ENCODE measurements around the gene PNPLA7. TPM values are rescaled to one million over a fixed set of nuclear protein-coding genes. Genes with fewer than 3 reads are reported as not detected.
"Not testable (repeated sequence)": the region's sequence is repeated elsewhere in the genome, so short reads cannot be mapped to it uniquely, and the experiment has no call there.

PNPLA7 gene
- total RNA-seq, 1 donor: 11.6 TPM

- DNase-seq (ENCODE audit: low read depth in 2 of 3, low spot score in 2 of 3): no peak
These were observed 6.8 kb downstream of the PNPLA7 start for GRCh38 chr9:137543237-137543963.

- no peak for DNase-seq (ENCODE audit: low read depth in 2 of 3, low spot score in 2 of 3)
These were observed 7.7 kb downstream of the PNPLA7 start for GRCh38 chr9:137542486-137542885.

- no peak for DNase-seq (ENCODE audit: low read depth in 2 of 3, low spot score in 2 of 3)
These were observed 9.7 kb downstream of the PNPLA7 start for GRCh38 chr9:137540536-137540935.

GRCh38 chr9:137538058-137538457 is 12.1 kb downstream of the PNPLA7 start:
- DNase-seq (ENCODE audit: low read depth in 2 of 3, low spot score in 2 of 3): no peak

GRCh38 chr9:137536594-137537131 is 13.5 kb downstream of the PNPLA7 start:
- DNase-seq (ENCODE audit: low read depth in 2 of 3, low spot score in 2 of 3): peak in 2 of 3 donors; percentile 43 to 80

- DNase-seq (ENCODE audit: low read depth in 2 of 3, low spot score in 2 of 3): no peak
These were observed 15.1 kb downstream of the PNPLA7 start for GRCh38 chr9:137535120-137535428.

GRCh38 chr9:137534256-137535119 is 15.7 kb downstream of the PNPLA7 start:
- peak in 2 of 3 donors; percentile 46 to 63 for DNase-seq (ENCODE audit: low read depth in 2 of 3, low spot score in 2 of 3)

GRCh38 chr9:137532891-137533468 is 17.2 kb downstream of the PNPLA7 start:
- DNase-seq (ENCODE audit: low read depth in 2 of 3, low spot score in 2 of 3): not testable (repeated sequence)

- no peak for DNase-seq (ENCODE audit: low read depth in 2 of 3, low spot score in 2 of 3)
These were observed 19.0 kb downstream of the PNPLA7 start for GRCh38 chr9:137531099-137531765.

GRCh38 chr9:137530331-137530730 is 19.9 kb downstream of the PNPLA7 start:
- no peak for DNase-seq (ENCODE audit: low read depth in 2 of 3, low spot score in 2 of 3)

- no peak for DNase-seq (ENCODE audit: low read depth in 2 of 3, low spot score in 2 of 3)
These were observed 25.3 kb downstream of the PNPLA7 start for GRCh38 chr9:137524981-137525317.

- no peak for DNase-seq (ENCODE audit: low read depth in 2 of 3, low spot score in 2 of 3)
These were observed 25.8 kb downstream of the PNPLA7 start for GRCh38 chr9:137524161-137524980.

GRCh38 chr9:137522746-137523455 is 27.3 kb downstream of the PNPLA7 start:
- no peak for DNase-seq (ENCODE audit: low read depth in 2 of 3, low spot score in 2 of 3)

GRCh38 chr9:137521405-137521985 is 28.7 kb downstream of the PNPLA7 start:
- no peak for DNase-seq (ENCODE audit: low read depth in 2 of 3, low spot score in 2 of 3)

- no peak for DNase-seq (ENCODE audit: low read depth in 2 of 3, low spot score in 2 of 3)
These were observed 29.4 kb downstream of the PNPLA7 start for GRCh38 chr9:137520614-137521404.

GRCh38 chr9:137519553-137519952 is 30.6 kb downstream of the PNPLA7 start:
- no peak for DNase-seq (ENCODE audit: low read depth in 2 of 3, low spot score in 2 of 3)

GRCh38 chr9:137518661-137519459 is 31.3 kb downstream of the PNPLA7 start:
- DNase-seq (ENCODE audit: low read depth in 2 of 3, low spot score in 2 of 3): not testable (repeated sequence)
